Fibroblast of skin of left biceps (primary cell): ENCODE data around the gene LPCAT1.
"Not testable (repeated sequence)": the region's sequence is repeated elsewhere in the genome, so short reads cannot be mapped to it uniquely, and the experiment has no call there.

Experiments used
- DNase-seq, 2 experiments: peaks; one replicate each; pipeline ENCODE4 v3.0.0-alpha.2; 2013; ENCODE audit warnings: low read depth in 2 of 2

LPCAT1 gene

GRCh38 chr5:1509346-1510085, 14.2 kb downstream of the LPCAT1 start:
- no peak for DNase-seq

- no peak for DNase-seq
Observed at GRCh38 chr5:1508659-1509290, 15.0 kb downstream of the LPCAT1 start.

DNA sequence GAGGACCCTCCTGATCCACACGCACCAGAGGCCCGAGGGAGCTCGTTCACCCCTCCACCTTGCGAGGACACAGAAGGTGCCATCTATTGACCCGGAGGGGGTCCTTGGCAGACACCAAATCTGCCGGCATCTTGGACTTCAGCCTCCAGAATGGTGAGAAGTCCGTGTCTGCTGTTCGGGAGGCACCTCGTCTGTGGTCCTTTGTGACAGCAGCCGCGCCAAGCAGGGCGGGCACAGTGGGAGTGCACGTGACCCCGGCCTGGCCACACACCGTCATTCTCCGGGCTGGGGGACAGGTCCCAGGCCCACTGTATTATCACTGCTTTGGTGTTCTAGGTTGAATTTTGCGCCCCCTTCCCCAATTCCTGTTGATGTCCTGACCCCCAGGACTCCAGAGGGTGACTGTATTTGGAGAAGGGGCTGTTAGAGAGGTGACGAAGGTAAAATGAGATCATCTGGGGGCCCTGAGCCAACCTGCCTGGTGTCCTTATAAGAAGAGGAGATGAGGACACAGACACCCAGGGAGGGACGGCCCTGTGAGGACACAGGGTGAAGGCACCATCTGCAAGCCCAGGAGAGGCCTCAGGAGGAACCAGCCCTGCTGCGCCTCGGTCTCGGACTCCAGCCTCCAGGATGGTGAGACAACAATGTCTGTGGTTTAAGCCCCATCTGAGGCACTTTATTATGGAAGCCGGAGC, 15.7 kb downstream of the LPCAT1 start:
- no peak for DNase-seq

DNA sequence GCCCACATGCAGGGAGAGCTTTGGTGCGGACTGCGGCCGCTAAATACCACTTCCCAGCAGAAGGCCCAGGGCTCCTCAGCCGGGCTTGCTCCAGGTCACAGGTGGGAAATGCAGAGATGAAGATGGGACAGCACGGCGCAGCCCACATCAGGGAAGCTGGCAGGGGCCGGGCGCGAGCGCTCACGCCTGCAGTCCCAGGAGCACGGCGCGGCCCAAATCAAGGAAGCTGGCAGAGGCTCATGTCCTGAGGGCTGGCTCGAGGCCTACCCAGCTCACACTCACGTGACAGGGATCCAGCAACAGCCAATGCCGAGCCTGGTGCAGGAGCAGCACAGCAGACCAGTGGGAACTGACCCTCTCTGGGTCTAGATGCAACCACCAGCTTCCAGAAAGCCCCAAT, 16.3 kb downstream of the LPCAT1 start:
- no peak for DNase-seq

- no peak for DNase-seq
Observed at GRCh38 chr5:1507014-1507375, 16.8 kb downstream of the LPCAT1 start.

DNA sequence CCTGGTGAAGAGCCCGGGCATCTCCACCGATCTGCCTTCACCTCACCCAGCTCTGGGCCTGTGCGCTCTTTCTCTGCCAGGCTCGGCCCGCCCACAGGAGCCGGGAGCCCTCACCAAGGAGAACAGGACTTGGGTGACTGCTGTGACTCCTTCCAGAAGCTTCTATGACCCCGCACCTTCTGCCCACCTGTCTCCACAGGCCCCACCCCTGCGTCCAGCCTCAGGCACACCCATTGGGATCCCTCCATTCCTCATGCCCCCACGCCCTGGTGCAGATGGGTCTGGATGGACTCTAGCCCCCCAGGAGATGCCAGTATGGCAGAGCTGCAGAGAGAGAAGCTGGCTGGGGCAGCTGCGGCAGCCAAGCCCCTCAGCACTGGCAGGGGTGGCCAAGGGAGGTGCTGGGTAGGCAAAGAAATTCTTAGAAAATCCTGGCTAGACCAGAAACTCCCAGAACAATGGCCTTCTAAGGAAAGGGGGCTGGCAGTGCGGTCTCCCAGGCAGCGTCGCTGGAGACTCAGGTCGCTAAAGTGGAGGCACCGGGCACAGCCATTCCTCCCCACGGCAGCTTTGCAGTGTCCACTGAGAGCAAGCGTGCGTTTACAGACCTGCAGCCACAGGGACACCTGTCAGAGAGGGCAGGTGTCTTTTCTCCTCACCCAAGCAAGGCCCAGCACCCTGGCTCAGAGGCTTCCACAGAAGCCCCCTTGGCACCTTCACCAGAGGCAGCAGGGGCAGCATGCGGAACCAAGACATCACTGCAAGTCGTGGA, 17.3 kb downstream of the LPCAT1 start:
- DNase-seq, result no peak

- DNase-seq, result no peak
Observed at GRCh38 chr5:1505506-1506241, 18.1 kb downstream of the LPCAT1 start.

GRCh38 chr5:1505089-1505488, 18.7 kb downstream of the LPCAT1 start:
- DNase-seq, result not testable (repeated sequence)

- no peak for DNase-seq
Observed at GRCh38 chr5:1504617-1505016, 19.1 kb downstream of the LPCAT1 start.

DNA sequence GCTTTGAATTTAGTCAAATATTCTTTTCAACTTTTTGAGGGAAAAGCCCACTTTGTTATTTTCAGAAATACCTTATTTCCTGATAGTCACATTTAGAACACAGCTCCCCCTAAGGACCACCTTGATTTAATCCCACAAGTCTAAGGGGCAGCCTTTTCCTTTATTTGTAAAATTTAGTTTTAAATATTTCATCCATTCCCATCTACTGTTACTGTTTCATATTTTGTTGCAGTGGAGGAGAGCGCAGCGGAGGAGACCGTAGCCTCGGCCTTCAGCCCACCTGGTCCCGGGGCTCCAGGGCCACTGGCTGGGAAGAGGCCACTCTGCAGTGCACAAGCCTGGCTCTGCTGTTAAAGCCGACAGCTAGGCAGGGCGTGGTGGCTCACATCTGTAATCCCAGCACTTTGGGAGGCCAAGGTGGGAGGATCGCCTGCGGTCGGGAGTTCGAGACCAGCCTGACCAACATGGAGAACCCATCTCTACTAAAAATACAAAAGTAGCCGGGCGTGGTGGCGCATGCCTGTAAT, 19.6 kb downstream of the LPCAT1 start:
- no peak for DNase-seq

GRCh38 chr5:1503241-1504068, 20.3 kb downstream of the LPCAT1 start:
- DNase-seq, result no peak

GRCh38 chr5:1502737-1503120, 21.0 kb downstream of the LPCAT1 start:
- DNase-seq, result no peak

DNA sequence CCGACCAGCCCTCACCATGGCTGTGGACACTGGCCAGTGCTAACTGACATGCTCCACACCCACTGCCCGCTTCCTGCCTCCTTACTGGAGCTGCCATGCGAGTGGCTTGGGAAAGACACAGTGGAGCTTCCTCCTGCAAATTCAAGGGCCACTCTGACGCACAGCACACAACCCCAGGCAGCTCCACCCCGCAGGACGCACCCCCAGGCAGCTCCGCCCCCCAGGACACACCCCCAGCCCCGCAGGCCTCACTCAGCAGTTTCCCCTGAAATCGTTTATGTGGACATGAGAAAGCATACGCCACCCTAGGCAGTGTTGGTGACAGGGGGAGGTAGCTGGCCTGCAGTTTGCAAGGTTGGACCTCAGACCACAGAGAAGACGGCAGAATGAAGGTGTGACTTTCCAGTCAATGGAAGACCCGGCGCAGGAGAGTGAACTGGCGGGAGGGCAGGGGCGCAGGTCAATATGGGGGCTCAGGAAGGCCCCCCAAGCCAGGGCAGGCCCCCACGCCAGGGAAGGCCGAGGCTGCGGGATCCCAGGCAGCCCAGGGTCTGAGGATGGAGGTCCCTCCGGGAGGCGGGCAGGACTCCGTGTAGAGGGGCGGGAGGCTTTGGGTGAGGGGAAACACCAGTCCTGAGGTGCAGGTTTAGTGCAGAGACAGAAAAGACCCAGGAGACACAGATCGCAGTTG, 21.6 kb downstream of the LPCAT1 start:
- no peak for DNase-seq

- no peak for DNase-seq
Observed at GRCh38 chr5:1501372-1502045, 22.3 kb downstream of the LPCAT1 start.

DNA sequence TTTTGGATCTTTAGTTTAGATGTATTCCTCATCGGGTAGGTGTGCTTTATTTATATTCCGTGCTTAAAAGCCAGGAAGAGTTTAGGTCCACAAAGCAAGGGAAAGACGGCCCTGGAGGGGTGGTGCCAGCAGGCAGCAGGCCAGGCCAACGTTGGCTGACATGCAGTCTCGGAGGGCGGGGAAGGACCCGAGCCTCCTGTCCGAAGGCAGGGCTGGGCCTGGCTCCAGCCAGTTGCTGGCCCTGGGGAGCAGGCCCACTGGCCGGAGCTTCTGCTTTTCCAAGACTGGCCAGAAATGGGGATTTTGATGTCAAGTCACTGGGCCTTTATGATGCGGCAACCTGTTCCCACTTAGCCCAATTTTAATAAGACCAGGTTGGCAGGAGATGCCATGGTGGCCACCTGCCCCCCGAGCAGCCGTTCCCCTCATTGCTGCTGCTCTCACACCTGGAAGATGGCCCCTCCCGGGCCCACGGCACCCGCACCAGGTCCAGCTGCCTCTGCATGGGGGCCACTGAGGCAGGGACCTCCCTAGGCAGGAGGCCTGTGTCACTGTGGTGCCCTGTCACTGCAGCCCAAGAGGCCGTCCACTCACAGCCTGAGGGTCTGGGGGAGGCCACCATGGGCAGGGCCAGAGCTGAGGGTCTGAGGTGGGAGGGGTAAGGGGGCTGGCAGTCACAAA, 23.2 kb downstream of the LPCAT1 start:
- DNase-seq, result no peak

GRCh38 chr5:1499851-1500250, 23.9 kb downstream of the LPCAT1 start:
- no peak for DNase-seq

DNA sequence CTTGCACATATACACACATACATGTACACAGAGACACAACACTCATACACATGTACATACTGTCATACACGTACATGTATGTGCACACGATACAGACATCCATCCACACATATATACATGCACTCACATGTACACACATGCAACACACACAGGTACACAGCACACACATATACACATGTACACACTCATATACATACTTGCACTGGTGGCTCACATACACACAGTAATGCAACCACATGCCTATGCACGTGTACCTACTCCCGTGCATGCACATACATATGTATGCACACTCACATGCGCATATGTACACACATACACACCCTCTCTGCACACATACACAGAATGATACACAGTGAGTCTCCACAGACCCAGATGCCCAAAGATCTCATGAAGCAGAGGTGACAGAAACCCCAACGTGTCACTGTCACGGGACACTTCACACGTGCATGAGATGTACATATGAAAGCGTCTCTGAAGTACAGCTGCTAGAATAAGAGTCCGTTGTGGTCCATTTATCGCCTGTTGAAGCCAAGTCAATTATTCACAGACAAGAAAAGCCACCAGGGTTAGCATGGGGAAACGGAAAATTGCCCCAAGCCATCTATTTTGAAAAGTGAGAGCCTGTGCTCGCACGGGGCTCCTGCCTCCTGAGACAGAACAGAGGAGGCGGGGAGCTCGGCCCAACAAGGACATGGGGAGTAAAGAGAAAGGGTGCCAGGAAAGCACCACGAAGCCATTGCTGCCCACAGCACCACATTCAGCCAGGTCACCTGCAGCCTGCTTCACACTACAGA, 24.9 kb downstream of the LPCAT1 start:
- DNase-seq, result no peak
